Measurements from ENCODE around the gene TMEM256. TPM values are rescaled to one million over a fixed set of nuclear protein-coding genes. Genes with fewer than 3 reads are reported as not detected.
A peak's percentile ranks its signal among the peaks of the same experiment; 100 is the strongest.

TMEM256 gene
- polyA plus RNA-seq, 2 of the 4 experiments (the other 2 are of a cell fraction) = 127 to 164 TPM

DNA sequence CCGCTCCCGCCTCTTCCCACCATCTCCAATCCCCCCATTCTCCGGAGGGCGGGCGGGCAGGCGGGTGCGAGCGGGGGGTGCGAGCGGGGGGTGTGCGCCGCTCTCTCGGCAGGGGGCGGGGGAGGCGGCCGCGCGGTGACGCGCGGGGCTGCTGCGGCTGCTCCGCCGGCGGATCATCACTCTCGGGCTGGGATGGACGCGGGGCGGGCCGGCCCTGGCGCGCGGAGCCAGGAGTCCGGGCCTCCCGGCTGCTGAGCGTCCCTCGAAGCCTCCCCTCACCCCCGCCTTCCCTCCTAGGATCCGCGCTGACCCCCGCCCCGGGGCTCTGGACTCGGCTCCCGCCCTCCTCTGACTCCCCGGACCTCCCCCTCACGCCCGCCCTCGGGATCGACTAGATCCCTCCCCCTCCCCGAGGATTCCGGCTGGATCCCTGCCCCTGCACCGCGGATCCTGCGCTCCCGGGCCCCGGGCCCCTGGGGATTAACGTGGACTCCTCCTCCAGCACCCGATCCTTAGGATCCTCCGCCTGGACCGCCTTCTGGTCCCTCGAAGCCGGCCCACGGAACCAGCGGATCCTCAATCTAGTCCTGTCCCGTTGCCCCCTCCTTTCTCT lies 946 bp upstream of the TMEM256 start (continued):
- TF ChIP-seq JUN (IDR thresholded peaks at IDR 0.05) (peak in 1 of 2 experiments; percentile 68; a peak in 3 of 5 replicates), HDAC2 (IDR thresholded peaks at IDR 0.05) (no peak), NPAS2 (CRISPR knock-in tag; IDR thresholded peaks at IDR 0.05; ENCODE audit: borderline replicate concordance) (no peak), FOXS1 (CRISPR knock-in tag; IDR thresholded peaks at IDR 0.05) (no peak), MYC (IDR thresholded peaks at IDR 0.05; ENCODE audit: borderline replicate concordance, low read length) (no peak), SMC3 (IDR thresholded peaks at IDR 0.05) (no peak), TFCP2L1 (CRISPR knock-in tag; IDR thresholded peaks at IDR 0.05) (peak; percentile 23; the same call in 1 of the 2 replicates), CHD2 (IDR thresholded peaks at IDR 0.05; ENCODE audit: low read length, partially characterized antibody) (no peak), HOXA7 (CRISPR knock-in tag; IDR thresholded peaks at IDR 0.05) (no peak), HOXB13 (CRISPR knock-in tag; IDR thresholded peaks at IDR 0.05; ENCODE audit: low read depth) (no peak), FOSB (CRISPR knock-in tag; IDR thresholded peaks at IDR 0.05) (no peak)
- TF ChIP-seq, protein P1, sequence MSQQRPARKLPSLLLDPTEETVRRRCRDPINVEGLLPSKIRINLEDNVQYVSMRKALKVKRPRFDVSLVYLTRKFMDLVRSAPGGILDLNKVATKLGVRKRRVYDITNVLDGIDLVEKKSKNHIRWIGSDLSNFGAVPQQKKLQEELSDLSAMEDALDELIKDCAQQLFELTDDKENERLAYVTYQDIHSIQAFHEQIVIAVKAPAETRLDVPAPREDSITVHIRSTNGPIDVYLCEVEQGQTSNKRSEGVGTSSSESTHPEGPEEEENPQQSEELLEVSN (IDR thresholded peaks at IDR 0.05; ENCODE audit: borderline replicate concordance, low read depth) = peak; percentile 17; the same call in 1 of the 2 replicates
- TF ChIP-seq, protein P2, sequence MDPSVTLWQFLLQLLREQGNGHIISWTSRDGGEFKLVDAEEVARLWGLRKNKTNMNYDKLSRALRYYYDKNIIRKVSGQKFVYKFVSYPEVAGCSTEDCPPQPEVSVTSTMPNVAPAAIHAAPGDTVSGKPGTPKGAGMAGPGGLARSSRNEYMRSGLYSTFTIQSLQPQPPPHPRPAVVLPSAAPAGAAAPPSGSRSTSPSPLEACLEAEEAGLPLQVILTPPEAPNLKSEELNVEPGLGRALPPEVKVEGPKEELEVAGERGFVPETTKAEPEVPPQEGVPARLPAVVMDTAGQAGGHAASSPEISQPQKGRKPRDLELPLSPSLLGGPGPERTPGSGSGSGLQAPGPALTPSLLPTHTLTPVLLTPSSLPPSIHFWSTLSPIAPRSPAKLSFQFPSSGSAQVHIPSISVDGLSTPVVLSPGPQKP (IDR thresholded peaks at IDR 0.05; ENCODE audit: low read depth, low read length) = no peak
- TF ChIP-seq, protein P3, sequence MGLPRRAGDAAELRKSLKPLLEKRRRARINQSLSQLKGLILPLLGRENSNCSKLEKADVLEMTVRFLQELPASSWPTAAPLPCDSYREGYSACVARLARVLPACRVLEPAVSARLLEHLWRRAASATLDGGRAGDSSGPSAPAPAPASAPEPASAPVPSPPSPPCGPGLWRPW (IDR thresholded peaks at IDR 0.05) = no peak

DNA sequence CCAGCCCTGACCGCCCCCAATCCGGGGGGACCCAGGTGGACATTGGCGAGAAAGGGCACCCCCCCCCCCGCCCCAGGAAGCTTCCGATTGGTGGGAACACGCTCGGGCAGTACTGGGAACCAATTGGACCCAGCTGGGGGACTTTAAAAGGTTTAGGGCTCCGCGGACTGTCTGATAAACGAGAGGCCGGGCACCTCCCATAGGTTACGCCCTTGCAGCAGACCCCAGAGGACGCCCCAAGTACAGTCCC lies 245 bp downstream of the TMEM256 start:
- TF ChIP-seq FOSL2 (IDR thresholded peaks at IDR 0.05) = no peak
- no peak for TF ChIP-seq FOSL2 (CRISPR knock-in tag; IDR thresholded peaks at IDR 0.05)
- TF ChIP-seq HDAC2 (IDR thresholded peaks at IDR 0.05) = 0 out of 2 replicates have a peak, but pooled peaks have one; percentile 27
- TF ChIP-seq CBX2 (IDR thresholded peaks at IDR 0.05; ENCODE audit: borderline replicate concordance, low read depth) = no peak
- CTCF ChIA-PET = interaction anchor here (0.6 to 3.4 kb wide), 18 partner anchors 10 to 1072 kb away, joined by 3 to 29 read pairs (median 3); partner anchors contain the start of genes PLSCR3, SAT2, SENP3 and TMEM102
- FAIRE-seq (no peak), ATAC-seq (peak; percentile 65 to 80), DNase-seq (ENCODE audit: low read depth in 1 of 2, low spot score in 1 of 2) (peak in 1 of 2 experiments; percentile 95)
- peak overlapping the region; percentile 73 to 86 for H3K27ac ChIP-seq
- no peaks in the 10 kb centered on the region for H3K9me3 ChIP-seq
- H3K4me2 ChIP-seq = peak overlapping the region; percentile 78
- 1% methylated on average over 10 of the region's 13 CpGs for WGBS (ENCODE audit: missing lambda C conversion rate)
- H3K4me1 ChIP-seq = peaks cover 28% of the 10 kb centered on the region
- peak overlapping the region; percentile 88 for H3K4me3 ChIP-seq
- POLR2A ChIA-PET = interaction anchor here (0.5 to 2.4 kb wide), 31 partner anchors 9 to 672 kb away, joined by 3 to 26 read pairs (median 4); partner anchors contain the start of genes CHRNB1, KCTD11, MPDU1 and PLSCR3

DNA sequence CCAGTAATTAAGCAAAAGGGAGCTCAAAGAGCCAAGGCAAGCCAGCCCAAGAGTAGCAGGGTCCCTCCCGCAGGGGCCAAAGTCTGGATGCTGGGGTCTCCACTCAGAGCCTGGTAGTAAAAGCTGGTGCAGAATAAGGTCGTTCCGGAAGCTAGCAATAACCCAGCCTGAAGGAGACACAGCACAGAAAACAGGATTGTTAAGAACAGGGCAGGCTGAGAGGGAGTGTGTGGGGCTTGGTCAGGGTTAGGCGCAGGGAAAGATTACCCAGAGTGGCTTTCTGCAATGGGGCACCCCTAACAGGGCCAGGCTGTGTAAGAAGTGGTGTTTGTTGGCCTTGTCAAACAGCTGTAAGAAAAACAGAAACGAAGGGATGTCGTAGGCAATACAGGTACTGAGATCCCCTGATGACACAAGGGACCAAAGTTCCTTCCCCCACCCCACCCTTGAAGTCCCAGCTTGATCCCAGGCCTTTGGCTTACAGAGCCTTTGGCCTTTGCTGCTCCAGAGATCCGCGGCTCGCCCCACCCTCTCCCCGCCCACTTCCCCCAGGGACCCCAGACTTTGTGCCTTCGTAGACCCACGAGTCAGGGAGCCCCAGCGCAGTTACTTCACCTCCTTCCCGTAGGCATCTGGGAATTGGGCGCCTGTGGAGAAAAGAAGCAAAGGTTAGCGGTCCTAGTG lies 712 bp downstream of the TMEM256 start:
- peak; percentile 74 for FAIRE-seq
- no peak for TF ChIP-seq MAZ (IDR thresholded peaks at IDR 0.05; ENCODE audit: borderline replicate concordance, low read depth, low read length)
- TF ChIP-seq, protein P4, sequence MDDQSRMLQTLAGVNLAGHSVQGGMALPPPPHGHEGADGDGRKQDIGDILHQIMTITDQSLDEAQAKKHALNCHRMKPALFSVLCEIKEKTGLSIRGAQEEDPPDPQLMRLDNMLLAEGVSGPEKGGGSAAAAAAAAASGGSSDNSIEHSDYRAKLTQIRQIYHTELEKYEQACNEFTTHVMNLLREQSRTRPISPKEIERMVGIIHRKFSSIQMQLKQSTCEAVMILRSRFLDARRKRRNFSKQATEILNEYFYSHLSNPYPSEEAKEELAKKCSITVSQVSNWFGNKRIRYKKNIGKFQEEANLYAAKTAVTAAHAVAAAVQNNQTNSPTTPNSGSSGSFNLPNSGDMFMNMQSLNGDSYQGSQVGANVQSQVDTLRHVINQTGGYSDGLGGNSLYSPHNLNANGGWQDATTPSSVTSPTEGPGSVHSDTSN (IDR thresholded peaks at IDR 0.05) = no peak
- TF ChIP-seq SREBF2 (IDR thresholded peaks at IDR 0.05) = no peak
- TF ChIP-seq ZNF302 (CRISPR knock-in tag; IDR thresholded peaks at IDR 0.05) = no peak
- no peak for TF ChIP-seq MAFK (IDR thresholded peaks at IDR 0.05; ENCODE audit: partially characterized antibody)
- TF ChIP-seq RAD21 (conservative IDR thresholded peaks at IDR 0.05 in 1 of 2, IDR thresholded peaks at IDR 0.05 in 1 of 2) = no peak
- TF ChIP-seq EHMT2 (IDR thresholded peaks at IDR 0.05; ENCODE audit: low read depth) = no peak
- no peak for TF ChIP-seq BHLHE40 (IDR thresholded peaks at IDR 0.05; ENCODE audit: low read depth, low read length)
- TF ChIP-seq TFCP2L1 (CRISPR knock-in tag; IDR thresholded peaks at IDR 0.05) = no peak
- TF ChIP-seq, protein P5, sequence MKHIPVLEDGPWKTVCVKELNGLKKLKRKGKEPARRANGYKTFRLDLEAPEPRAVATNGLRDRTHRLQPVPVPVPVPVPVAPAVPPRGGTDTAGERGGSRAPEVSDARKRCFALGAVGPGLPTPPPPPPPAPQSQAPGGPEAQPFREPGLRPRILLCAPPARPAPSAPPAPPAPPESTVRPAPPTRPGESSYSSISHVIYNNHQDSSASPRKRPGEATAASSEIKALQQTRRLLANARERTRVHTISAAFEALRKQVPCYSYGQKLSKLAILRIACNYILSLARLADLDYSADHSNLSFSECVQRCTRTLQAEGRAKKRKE (CRISPR knock-in tag; IDR thresholded peaks at IDR 0.05; ENCODE audit: low read depth) = no peak
- TF ChIP-seq ZC3H11A (IDR thresholded peaks at IDR 0.05) = no peak
- TF ChIP-seq POLR2AphosphoS2 (conservative IDR thresholded peaks at IDR 0.05; ENCODE audit: low read length) = no peak
- no peak for TF ChIP-seq CBX2 (IDR thresholded peaks at IDR 0.05; ENCODE audit: borderline replicate concordance, low read depth)
- peaks cover 28% of the 10 kb centered on the region for H3K4me1 ChIP-seq
- peak in 1 of 2 experiments; percentile 38 for DNase-seq (ENCODE audit: low read depth in 1 of 2, low spot score in 1 of 2)
- CTCF ChIA-PET = interaction anchor here (0.5 to 3.4 kb wide), 19 partner anchors 8 to 1072 kb away, joined by 3 to 29 read pairs (median 3); partner anchors contain the start of genes PLSCR3, SAT2, SENP3 and SLC2A4
- H3K4me2 ChIP-seq = peak overlapping the region; percentile 78
- peak overlapping the region; percentile 73 to 86 for H3K27ac ChIP-seq
- 20% methylated on average over 15 of the region's 16 CpGs for WGBS (ENCODE audit: missing lambda C conversion rate)
- no peaks in the 10 kb centered on the region for H3K9me3 ChIP-seq
- POLR2A ChIA-PET = interaction anchor here (0.6 to 2.4 kb wide), 19 partner anchors 8 to 617 kb away, joined by 3 to 26 read pairs (median 5); partner anchors contain the start of genes CHRNB1, KCTD11, MPDU1 and PLSCR3
- ATAC-seq = peak; percentile 15 to 27; a peak in 5 of 6 replicates
- peak overlapping the region; percentile 88 for H3K4me3 ChIP-seq
